A549 (cell line): ENCODE data around the gene SLC46A2. TPM values are rescaled to one million over a fixed set of nuclear protein-coding genes. Genes with fewer than 3 reads are reported as not detected.

ENCODE experiments used
- ATAC-seq, 2 experiments: fragments of 200-7000 bp in 1 of 2; fragments of >200 bp in 1 of 2; cut with Nextera tagmentation in 1 of 2; cut with Tn5 transposase in 1 of 2; 3 replicates each; pipeline versions ENCODE4 v1.8.0 to v1.9.1; 2018 to 2020; ENCODE audit warnings: mild to moderate bottlenecking in 1 of 2, moderate library complexity in 1 of 2
- CTCF ChIA-PET: fragments of 300-600 bp; sonication (Branson Sonifier 250); formaldehyde crosslinking; extraction: SDS; loops from one replicate; lab custom pipeline; 2021; ENCODE audit warnings: antibody characterized with exemption, inconsistent platforms; lab: Yijun Ruan, JAX
- POLR2A ChIA-PET: fragments of 350-600 bp; formaldehyde crosslinking; extraction: SDS; loops from one replicate; lab custom pipeline; 2021; ENCODE audit warnings: antibody characterized with exemption, inconsistent platforms; lab: Yijun Ruan, JAX
- DNase-seq, 2 experiments: peaks; one replicate each; pipeline versions ENCODE4 v3.0.0 to v3.0.0-alpha.2; 2011 to 2016; ENCODE audit warnings: low read depth in 1 of 2, low spot score in 1 of 2
- FAIRE-seq: peaks from 2 replicates; lab custom pipeline; 2011; peaks lifted over from hg19 to GRCh38; lab: Jason Lieb, UNC
- H3K27ac ChIP-seq, 2 experiments: fragments of >200 bp; sonication (Bioruptor Twin); formaldehyde crosslinking; 3 replicates each; pipeline ENCODE4 v1.5.1; 2016 to 2017
- H3K4me1 ChIP-seq: fragments of >200 bp; sonication (Bioruptor Twin); formaldehyde crosslinking; 3 replicates; pipeline ENCODE4 v1.6.1; 2016
- H3K4me2 ChIP-seq: fragments of >200 bp; sonication (Bioruptor Twin); formaldehyde crosslinking; 3 replicates; pipeline ENCODE4 v1.6.1; 2016
- H3K4me3 ChIP-seq: fragments of >200 bp; sonication (Bioruptor Twin); formaldehyde crosslinking; 3 replicates; pipeline ENCODE4 v1.5.1; 2016
- H3K9me3 ChIP-seq: fragments of >200 bp; sonication (Bioruptor Twin); formaldehyde crosslinking; 3 replicates; pipeline ENCODE4 v1.6.1; 2016
- CBX8 ChIP-seq: fragments of 200-600 bp; sonication (generic); IDR thresholded peaks from 2 replicates; pipeline ENCODE4 v1.6.1; 2016
- CHD2 ChIP-seq: fragments of 150-350 bp; IDR thresholded peaks from 2 replicates; pipeline ENCODE4 v1.6.1; 2014; ENCODE audit warnings: low read length; ENCODE audit not compliant: partially characterized antibody
- CTCF ChIP-seq: fragments of >200 bp; sonication (Bioruptor Twin); formaldehyde crosslinking; IDR thresholded peaks from 3 replicates; pipeline ENCODE4 v1.5.1; 2016
- EHMT2 ChIP-seq: fragments of 200-600 bp; sonication (generic); IDR thresholded peaks from 2 replicates; pipeline ENCODE4 v1.6.1; 2016; ENCODE audit warnings: antibody characterized with exemption, low read depth, mild to moderate bottlenecking, moderate library complexity
- ESRRA ChIP-seq: fragments of 150-350 bp; IDR thresholded peaks from 2 replicates; pipeline ENCODE4 v1.6.1; 2014; ENCODE audit warnings: mild to moderate bottlenecking, low read length, borderline replicate concordance
- FOSB ChIP-seq: fragments of 250-450 bp; sonication (Bioruptor Pico); IDR thresholded peaks from 2 replicates; pipeline ENCODE4 v1.5.0; 2020; ENCODE audit warnings: mild to moderate bottlenecking, moderate library complexity
- FOSL2 ChIP-seq, 2 experiments: fragments of 450-650 bp in 1 of 2; fragments of >200 bp in 1 of 2; sonication (Bioruptor Twin) in 1 of 2; formaldehyde crosslinking; IDR thresholded peaks; 2 replicates each; pipeline versions ENCODE4 v1.5.0 to v1.6.1; 2016 to 2020; ENCODE audit warnings: mild to moderate bottlenecking in 1 of 2, moderate library complexity in 1 of 2
- GATA3 ChIP-seq: IDR thresholded peaks from 2 replicates; pipeline ENCODE4 v1.6.1; 2012; ENCODE audit warnings: borderline replicate concordance
- HDAC2 ChIP-seq: fragments of 200-600 bp; sonication (generic); IDR thresholded peaks from 2 replicates; pipeline ENCODE4 v1.6.1; 2016
- HMGXB4 ChIP-seq: fragments of 250-450 bp; sonication (Bioruptor Pico); IDR thresholded peaks from 2 replicates; pipeline ENCODE4 v1.5.0; 2021; ENCODE audit warnings: mild to moderate bottlenecking, moderate library complexity, borderline replicate concordance
- HOXB5 ChIP-seq: fragments of 250-450 bp; sonication (Bioruptor Pico); IDR thresholded peaks from 2 replicates; pipeline ENCODE4 v1.5.0; 2020; ENCODE audit warnings: mild to moderate bottlenecking, moderate library complexity
- JUN ChIP-seq, 2 experiments: fragments of >200 bp; sonication (Bioruptor Twin); formaldehyde crosslinking; IDR thresholded peaks; 2 replicates in 1 of 2; 3 replicates in 1 of 2; pipeline ENCODE4 v1.6.1; 2016 to 2017
- MAFK ChIP-seq: fragments of 450-650 bp; IDR thresholded peaks from 2 replicates; pipeline ENCODE4 v1.6.1; 2014; ENCODE audit not compliant: partially characterized antibody
- MAX ChIP-seq: IDR thresholded peaks from 2 replicates; pipeline ENCODE4 v1.6.1; 2012
- MAZ ChIP-seq: fragments of 150-350 bp; IDR thresholded peaks from 2 replicates; pipeline ENCODE4 v1.6.1; 2014; ENCODE audit warnings: antibody characterized with exemption, low read depth, low read length, borderline replicate concordance
- NPAS2 ChIP-seq: fragments of 250-450 bp; sonication (Bioruptor Pico); IDR thresholded peaks from 2 replicates; pipeline ENCODE4 v1.8.0; 2022; ENCODE audit warnings: mild to moderate bottlenecking, moderate library complexity, borderline replicate concordance
- PHF8 ChIP-seq: fragments of 200-600 bp; sonication (generic); IDR thresholded peaks from 2 replicates; pipeline ENCODE4 v1.6.1; 2016; ENCODE audit warnings: low read depth, mild to moderate bottlenecking, antibody characterized with exemption, moderate library complexity, borderline replicate concordance
- POLR2A ChIP-seq: IDR thresholded peaks from 2 replicates; pipeline ENCODE4 v1.6.1; 2012; ENCODE audit warnings: mild to moderate bottlenecking, low read length
- RAD21 ChIP-seq, 2 experiments: fragments of >200 bp in 1 of 2; sonication (Bioruptor Twin) in 1 of 2; formaldehyde crosslinking in 1 of 2; IDR thresholded peaks in 1 of 2; conservative IDR thresholded peaks in 1 of 2; 2 replicates in 1 of 2; 3 replicates in 1 of 2; pipeline ENCODE4 v1.6.1; 2012 to 2018; ENCODE audit warnings: inconsistent platforms in 1 of 2
- RCOR1 ChIP-seq: fragments of 150-350 bp; IDR thresholded peaks from 2 replicates; pipeline ENCODE4 v1.6.1; 2014; ENCODE audit warnings: antibody characterized with exemption, low read length, low read depth
- REST ChIP-seq: fragments of 200-600 bp; sonication (generic); IDR thresholded peaks from 2 replicates; pipeline ENCODE4 v1.6.1; 2016; ENCODE audit warnings: antibody characterized with exemption, mild to moderate bottlenecking, moderate library complexity
- RFX5 ChIP-seq: fragments of 450-650 bp; IDR thresholded peaks from 2 replicates; pipeline ENCODE4 v1.7.1; 2014; ENCODE audit warnings: antibody characterized with exemption, mild to moderate bottlenecking, moderate library complexity
- SMC3 ChIP-seq: fragments of >200 bp; sonication (Bioruptor Twin); formaldehyde crosslinking; IDR thresholded peaks from 3 replicates; pipeline ENCODE4 v1.6.1; 2018; ENCODE audit warnings: inconsistent platforms
- ZC3H11A ChIP-seq: fragments of 450-650 bp; IDR thresholded peaks from 2 replicates; pipeline ENCODE4 v1.6.1; 2014; ENCODE audit warnings: antibody characterized with exemption, mild to moderate bottlenecking
- ZFP36 ChIP-seq: fragments of 450-650 bp; IDR thresholded peaks from 2 replicates; pipeline ENCODE4 v1.6.1; 2014; ENCODE audit warnings: borderline replicate concordance; ENCODE audit not compliant: partially characterized antibody
- WGBS: methylation state at CpG from one replicate; pipeline ENCODE4 v1.1.6; 2017; ENCODE audit errors: missing lambda C conversion rate; 5-methylcytosine and 5-hydroxymethylcytosine counted together
- polyA plus RNA-seq, 4 experiments: library from polyadenylated mRNA; depleted of rRNA in 3 of 4; stranded (reverse); fragments of >200 nt; fragmentation: RNase III in 1 of 4; extraction: RNeasy Plus Mini Kit Qiagen cat#74134 plus additional on column Dnase treatment in 1 of 4; gene quantifications; 2 replicates in 3 of 4; 3 replicates in 1 of 4; pipeline ENCODE4 v1.2.3, GENCODE V29; 2011 to 2017

Gene SLC46A2
- polyA plus RNA-seq, 2 of the 4 experiments (the other 2 are of a cell fraction), result not detected

GRCh38 chr9:112850840-112851239, 39.8 kb downstream of the SLC46A2 start:
- POLR2A ChIA-PET, result no interaction called here
- FAIRE-seq, result no peak
- CTCF ChIA-PET, result no interaction called here
- no peak for DNase-seq
- Histone ChIP-seq H3K4me1 (no peaks in the 10 kb centered on the region), H3K4me2 (no peak overlapping the region), H3K9me3 (no peaks in the 10 kb centered on the region), H3K4me3 (no peak overlapping the region), H3K27ac (no peak overlapping the region)
- WGBS, result 90% methylated on average over 6 of the region's 6 CpGs
- no peak for ATAC-seq
- TF ChIP-seq HOXB5 (CRISPR knock-in tag), result no peak
- no peak for TF ChIP-seq POLR2A
- no peak for TF ChIP-seq FOSB (CRISPR knock-in tag)
- no peak for TF ChIP-seq EHMT2
- no peak for TF ChIP-seq CHD2
- TF ChIP-seq ESRRA, result no peak
- no peak for TF ChIP-seq GATA3
- no peak for TF ChIP-seq CBX8
- no peak for TF ChIP-seq MAFK
- TF ChIP-seq HMGXB4 (CRISPR knock-in tag), result no peak
- no peak for TF ChIP-seq RAD21 (conservative IDR thresholded peaks at IDR 0.05 in 1 of 2, IDR thresholded peaks at IDR 0.05 in 1 of 2)

GRCh38 chr9:112849363-112849922, 41.2 kb downstream of the SLC46A2 start:
- POLR2A ChIA-PET, result no interaction called here

More at GRCh38 chr9:112849363-112849922, 41.2 kb downstream of the SLC46A2 start:
- Histone ChIP-seq H3K9me3 (no peaks in the 10 kb centered on the region), H3K27ac (no peak overlapping the region)
- DNase-seq (no peak), ATAC-seq (no peak), FAIRE-seq (no peak)
- CTCF ChIA-PET, result no interaction called here
- TF ChIP-seq MAZ (no peak), RCOR1 (no peak), REST (no peak), RAD21 (conservative IDR thresholded peaks at IDR 0.05 in 1 of 2, IDR thresholded peaks at IDR 0.05 in 1 of 2) (no peak), NPAS2 (CRISPR knock-in tag) (no peak), EHMT2 (no peak), HOXB5 (CRISPR knock-in tag) (no peak), HDAC2 (no peak), JUN (IDR thresholded peaks at IDR 0.05) (no peak), PHF8 (no peak), FOSL2 (IDR thresholded peaks at IDR 0.05) (no peak), FOSL2 (CRISPR knock-in tag; IDR thresholded peaks at IDR 0.05) (no peak), MAFK (no peak), CBX8 (no peak), CTCF (no peak), ZC3H11A (no peak), ZFP36 (no peak), CHD2 (no peak), SMC3 (no peak), RFX5 (no peak), MAX (no peak)
- TF ChIP-seq, all 56 proteins: peak for 0
- WGBS, result 53% methylated on average over 6 of the region's 6 CpGs
- Histone ChIP-seq H3K4me3 (no peak overlapping the region), H3K4me1 (no peaks in the 10 kb centered on the region), H3K4me2 (no peak overlapping the region)
